Limb (tissue), 2 donors: ENCODE data around the gene RPTOR.

Experiments
- DNase-seq, 2 donors: peaks; one replicate each; pipeline ENCODE4 v3.0.0-alpha.2; 2016; ENCODE audit errors: extremely low spot score in 2 of 2

RPTOR gene

DNA sequence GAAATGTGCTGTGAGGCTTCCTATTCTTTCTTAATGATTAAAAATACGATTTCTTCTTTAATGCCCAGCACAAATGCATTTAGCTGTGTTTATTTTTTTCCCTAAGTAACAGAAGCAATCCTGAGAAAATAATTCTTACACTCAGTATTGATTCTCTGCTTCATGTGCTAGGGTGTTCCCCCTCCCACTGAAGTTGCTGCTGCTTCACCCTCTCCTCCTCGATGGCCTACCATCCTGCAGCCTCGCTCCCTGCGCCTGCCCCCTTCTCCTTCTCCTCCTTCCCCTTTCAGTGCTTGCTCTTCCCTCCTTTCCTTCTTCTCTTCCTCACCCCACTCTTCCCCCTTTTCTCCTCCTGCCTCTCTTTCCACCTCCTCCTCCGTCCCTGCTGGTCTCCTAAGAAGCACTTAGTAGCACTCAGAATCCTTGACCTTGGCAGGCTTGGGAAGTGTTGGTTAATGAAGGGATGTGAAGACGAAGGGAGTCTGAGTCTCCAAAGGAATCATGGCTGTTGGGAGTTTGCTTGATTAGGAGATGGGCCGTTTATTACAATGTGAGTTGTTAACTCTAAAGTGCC is 119.7 kb downstream of the RPTOR start:
- no peak for DNase-seq

- no peak for DNase-seq
Measured at GRCh38 chr17:80665792-80666191, 121.2 kb downstream of the RPTOR start.

DNA sequence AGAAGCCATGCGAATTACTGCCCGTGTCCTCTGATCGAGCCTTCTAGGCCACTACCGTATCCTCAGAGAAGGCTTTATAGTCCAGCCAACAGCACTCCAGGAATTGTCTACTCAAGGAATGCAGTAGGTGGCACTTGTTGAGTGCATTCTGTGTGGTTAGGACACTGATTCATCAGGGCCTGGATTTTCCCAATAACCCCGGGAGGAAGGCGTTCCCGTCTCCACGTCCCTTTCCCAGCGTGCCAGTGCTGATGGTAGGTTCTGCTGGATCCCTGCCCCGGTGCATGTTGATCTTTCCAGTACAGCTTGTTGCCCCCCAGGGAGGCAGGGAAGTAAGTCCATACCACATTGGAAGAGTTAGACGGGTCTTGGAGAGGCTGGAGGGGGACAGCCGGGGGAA is 122.2 kb downstream of the RPTOR start:
- DNase-seq: no peak

- DNase-seq: no peak
Measured at GRCh38 chr17:80667462-80668277, 123.0 kb downstream of the RPTOR start.

DNA sequence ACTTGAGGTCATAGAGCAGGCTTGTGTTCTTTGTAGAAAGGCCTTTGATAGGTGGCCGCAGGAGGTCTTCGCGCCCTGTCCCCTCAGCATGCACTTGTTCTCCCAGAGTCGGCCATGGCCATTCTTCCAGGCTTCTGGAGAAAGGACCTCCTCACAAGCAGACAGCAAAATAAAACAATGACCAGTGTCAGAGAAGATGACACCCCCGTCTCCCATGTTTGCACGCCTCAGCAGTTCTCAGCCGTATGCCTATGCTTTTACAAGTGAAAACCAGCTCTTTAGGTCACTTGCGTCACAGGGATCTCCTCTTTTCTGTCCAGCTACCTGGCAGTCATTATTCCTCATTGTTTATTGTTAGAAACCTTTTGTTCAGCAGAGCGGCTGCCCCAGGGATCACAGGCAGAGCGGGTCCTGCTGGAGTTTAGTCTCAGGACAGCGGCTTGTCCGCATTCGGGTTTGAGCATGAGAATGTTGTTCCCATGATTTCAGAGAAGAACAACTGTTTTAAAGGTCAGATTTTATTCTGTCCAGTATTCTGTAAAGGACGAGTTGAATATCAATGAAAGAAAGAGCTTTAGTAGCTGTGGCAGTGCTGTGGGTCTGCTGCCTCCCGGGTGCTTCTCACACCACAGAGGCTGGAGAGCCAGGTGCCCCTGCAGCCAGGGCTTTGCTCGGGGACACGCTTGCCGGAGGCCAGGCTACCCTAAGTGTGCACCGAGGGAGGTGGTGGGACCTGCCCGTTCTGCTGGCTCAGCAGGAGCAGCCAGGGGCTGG is 123.9 kb downstream of the RPTOR start:
- DNase-seq: no peak

DNA sequence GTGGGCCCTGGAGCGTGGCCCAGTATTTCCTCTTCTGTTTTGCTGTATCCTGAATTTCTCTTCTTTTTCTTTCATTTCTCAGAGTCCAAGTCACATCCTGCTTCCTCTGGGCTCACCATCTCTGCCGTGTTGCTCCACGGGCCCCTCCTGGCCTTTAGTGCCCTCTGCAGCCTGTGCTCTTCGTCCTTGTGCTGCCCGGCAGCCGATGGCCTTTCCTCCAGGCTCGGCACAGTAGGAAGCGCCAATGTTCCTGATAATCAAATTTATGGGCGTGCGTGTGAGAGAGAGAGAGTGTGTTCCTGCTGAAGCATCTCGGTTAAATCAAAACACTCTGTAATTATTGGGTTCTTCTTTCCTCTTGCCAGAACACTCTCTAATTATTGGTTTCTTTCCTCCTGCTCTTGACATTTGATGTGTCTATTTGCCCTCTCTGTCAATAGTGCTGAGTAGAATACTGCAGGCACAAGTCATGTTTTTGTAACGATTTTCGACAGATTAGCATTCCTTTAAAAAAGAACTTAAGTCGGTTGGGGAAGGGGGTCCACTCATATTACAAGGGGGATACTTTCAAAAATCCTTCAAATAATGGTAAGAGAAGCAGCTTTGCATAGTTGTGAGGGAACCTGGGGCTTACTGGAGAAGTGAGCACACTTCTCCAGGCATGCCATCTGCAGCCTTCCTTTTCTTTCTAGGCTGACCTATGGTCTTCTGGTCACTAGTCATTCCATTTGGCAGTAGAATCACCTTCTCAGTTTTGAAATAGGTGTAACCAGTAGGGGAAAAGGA is 126.6 kb downstream of the RPTOR start:
- DNase-seq: no peak

GRCh38 chr17:80671825-80672110 is 127.1 kb downstream of the RPTOR start:
- no peak for DNase-seq

GRCh38 chr17:80673152-80673920 is 128.7 kb downstream of the RPTOR start:
- DNase-seq: no peak

DNA sequence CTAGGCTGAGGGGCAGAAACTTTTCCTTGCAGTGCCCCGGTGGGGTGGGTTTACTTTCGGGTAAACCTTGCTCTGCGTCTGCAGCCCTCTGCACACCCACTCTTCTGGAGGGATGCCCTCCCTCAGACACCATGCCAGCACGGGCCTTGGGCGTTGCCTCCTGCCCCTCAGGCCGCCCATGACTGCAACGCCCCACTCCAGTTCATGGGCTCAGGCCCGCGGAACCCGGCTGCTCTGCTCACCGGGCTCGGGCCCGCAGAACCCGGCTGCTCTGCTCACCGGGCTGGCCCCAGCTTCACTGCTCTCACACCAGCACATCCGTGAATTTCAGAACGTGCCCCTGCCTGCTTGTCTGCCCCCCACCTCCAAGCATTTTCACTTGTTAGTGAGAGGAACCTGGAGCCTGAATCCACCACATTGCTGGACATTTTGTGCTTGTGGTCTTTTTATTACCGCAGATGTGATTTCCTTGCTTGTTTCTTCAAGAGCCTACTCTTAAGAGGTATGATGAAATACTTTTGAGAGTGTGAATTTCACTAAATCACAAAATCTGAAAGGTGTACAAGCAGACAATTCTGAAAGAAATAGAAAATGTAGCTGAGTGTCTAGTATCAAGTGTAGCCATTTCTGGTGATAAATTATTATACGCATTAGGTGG is 130.9 kb downstream of the RPTOR start:
- DNase-seq: no peak

DNA sequence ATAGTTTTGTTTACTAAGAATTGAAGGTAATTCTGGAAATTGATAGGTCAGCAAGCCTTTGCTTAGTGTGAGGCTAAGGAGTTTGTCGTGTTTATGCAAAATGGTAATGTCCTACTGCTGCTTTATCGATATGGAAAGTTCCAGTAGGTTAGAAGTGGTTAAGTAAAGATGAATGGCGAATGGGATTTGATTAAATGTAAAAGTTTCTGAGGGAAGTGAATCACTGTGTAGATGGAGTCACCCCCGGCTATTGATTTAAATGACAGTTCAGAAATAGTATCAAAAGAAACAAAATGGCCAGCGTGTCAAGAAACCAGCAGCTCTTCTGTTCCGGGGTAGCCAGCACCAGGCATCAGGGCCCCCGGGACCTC is 131.4 kb downstream of the RPTOR start:
- no peak for DNase-seq

DNA sequence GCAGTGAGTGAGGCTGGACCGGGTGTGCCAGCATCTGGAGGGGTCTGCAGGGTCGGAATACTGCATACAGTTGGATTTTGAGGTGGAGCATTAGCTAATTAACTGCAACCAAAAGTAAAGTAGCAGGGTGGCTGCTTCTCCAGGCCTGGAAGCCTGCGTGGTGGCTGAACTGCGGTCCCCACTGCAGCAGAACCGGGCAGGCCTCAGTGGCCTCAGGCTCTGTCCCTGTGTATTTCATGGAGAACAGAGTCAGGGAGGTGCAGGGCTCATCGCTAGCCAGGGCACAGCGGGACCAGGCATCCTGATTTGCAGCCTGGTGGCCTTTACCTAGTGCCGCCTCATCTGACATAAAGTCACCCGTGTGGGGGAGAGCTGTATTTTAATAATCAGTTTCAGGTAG is 131.9 kb downstream of the RPTOR start:
- DNase-seq: no peak

DNA sequence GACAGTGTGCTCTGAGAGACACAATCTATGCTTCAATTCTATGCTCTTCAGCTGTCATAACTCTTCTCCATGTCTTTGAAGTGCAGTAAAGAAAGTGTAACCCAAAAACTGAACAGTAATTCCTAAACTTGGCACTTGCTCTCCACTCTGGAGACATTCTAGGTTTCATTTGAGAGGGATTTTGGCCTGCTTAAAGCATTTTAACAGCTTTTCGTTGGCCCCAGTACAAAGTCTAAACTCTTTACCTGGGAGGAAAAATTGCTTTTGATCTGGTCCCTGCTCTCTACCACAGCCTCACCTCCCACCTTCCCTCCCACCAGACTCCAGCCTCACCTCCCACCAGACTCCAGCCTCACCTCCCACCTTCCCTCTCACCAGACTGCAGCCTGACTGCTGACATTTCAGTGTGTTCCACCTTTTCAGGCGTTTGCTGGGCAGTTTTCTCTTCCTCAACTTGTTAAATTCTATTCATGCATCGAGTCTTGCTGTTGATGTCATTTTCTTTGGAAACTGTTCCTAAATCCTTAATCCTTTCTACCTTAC is 132.6 kb downstream of the RPTOR start:
- no peak for DNase-seq

GRCh38 chr17:80679816-80680215 is 135.2 kb downstream of the RPTOR start:
- DNase-seq: no peak

DNA sequence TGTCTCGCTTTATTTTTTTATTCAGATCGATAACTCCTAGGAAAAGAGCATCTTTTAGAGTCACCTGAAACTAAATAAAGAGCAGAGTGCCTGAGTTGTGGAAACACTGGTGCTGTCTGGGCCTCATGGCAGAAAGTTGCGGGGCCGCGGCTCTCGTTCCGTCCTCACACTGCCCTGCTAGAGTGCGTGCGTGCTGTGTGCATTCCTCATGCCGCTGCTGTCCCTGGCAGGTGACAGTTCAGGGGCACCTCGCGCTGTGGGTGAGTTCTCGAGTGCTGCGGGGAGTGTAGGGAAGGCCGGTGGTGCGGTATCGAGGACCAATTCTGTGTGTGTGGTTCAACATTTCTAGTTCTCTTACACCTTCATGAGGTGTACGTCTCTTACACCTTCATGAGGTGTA is 136.6 kb downstream of the RPTOR start:
- no peak for DNase-seq

- no peak for DNase-seq
Measured at GRCh38 chr17:80682372-80682771, 137.7 kb downstream of the RPTOR start.

GRCh38 chr17:80683625-80684104 is 139.0 kb downstream of the RPTOR start:
- no peak for DNase-seq

GRCh38 chr17:80687839-80688238 is 143.2 kb downstream of the RPTOR start:
- DNase-seq: no peak

- no peak for DNase-seq
Measured at GRCh38 chr17:80689129-80689619, 144.5 kb downstream of the RPTOR start.

DNA sequence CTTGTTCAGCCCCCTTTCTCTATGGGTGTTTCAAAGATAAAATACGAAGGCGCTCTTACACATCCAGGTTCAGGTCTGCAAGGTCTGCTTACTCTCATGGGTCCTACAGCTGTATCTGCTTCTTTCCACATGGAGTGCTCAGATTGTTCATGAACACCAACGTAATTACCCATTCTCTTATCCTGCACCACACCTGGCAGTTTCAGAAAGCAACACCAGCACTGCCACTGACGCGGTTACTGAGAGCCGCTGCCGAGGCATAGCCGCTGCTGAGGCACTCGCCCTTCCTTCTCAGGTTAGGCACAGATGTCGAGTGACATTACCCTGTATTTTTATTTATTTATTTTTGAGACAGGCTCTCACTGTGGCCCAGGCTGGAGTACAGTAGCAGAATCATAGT is 147.1 kb downstream of the RPTOR start:
- DNase-seq: no peak

GRCh38 chr17:80692931-80693467 is 148.4 kb downstream of the RPTOR start:
- DNase-seq: no peak
